Glutamatergic neuron (in vitro differentiated cells): Measurements from ENCODE around the gene NSUN4. TPM values are rescaled to one million over a fixed set of nuclear protein-coding genes. Genes with fewer than 3 reads are reported as not detected.
"Not testable (repeated sequence)": the region's sequence is repeated elsewhere in the genome, so short reads cannot be mapped to it uniquely, and the experiment has no call there.

ENCODE experiments used
- DNase-seq: peaks from one replicate; pipeline ENCODE4 v3.0.0; 2022
- H3K27ac Mint-ChIP-seq: one replicate; pipeline ENCODE4 v1.8.0; 2020; ENCODE audit warnings: mild to moderate bottlenecking, mixed read lengths, inconsistent platforms; ENCODE audit not compliant: unreplicated experiment
- H3K27me3 Mint-ChIP-seq: one replicate; pipeline ENCODE4 v1.8.0; 2020; ENCODE audit warnings: mild to moderate bottlenecking, moderate library complexity, mixed read lengths, inconsistent platforms; ENCODE audit not compliant: unreplicated experiment
- H3K36me3 Mint-ChIP-seq: one replicate; pipeline ENCODE4 v1.8.0; 2020; ENCODE audit warnings: mild to moderate bottlenecking, mixed read lengths, inconsistent platforms; ENCODE audit not compliant: unreplicated experiment
- H3K4me1 Mint-ChIP-seq: one replicate; pipeline ENCODE4 v1.8.0; 2020; ENCODE audit warnings: mild to moderate bottlenecking, low read depth, mixed read lengths, inconsistent platforms; ENCODE audit not compliant: unreplicated experiment
- H3K4me3 Mint-ChIP-seq: one replicate; pipeline ENCODE4 v1.8.0; 2020; ENCODE audit warnings: mild to moderate bottlenecking, mixed read lengths, inconsistent platforms; ENCODE audit not compliant: unreplicated experiment
- H3K9me3 Mint-ChIP-seq: one replicate; pipeline ENCODE4 v1.8.0; 2020; ENCODE audit warnings: mild to moderate bottlenecking, moderate library complexity, mixed read lengths, inconsistent platforms; ENCODE audit not compliant: unreplicated experiment
- total RNA-seq: library from RNA; stranded (reverse); fragmentation: NEBNext Ultra II Directional; extraction: Animal tissue kit (Norgen Biotek cat#: 25700); gene quantifications from one replicate; pipeline ENCODE4 v1.2.1, GENCODE V29; 2021; ENCODE audit not compliant: unreplicated experiment
- TF ChIP-seq, protein P1 (sequence below): fragments of 200-600 bp; sonication (generic); IDR thresholded peaks from one replicate; pipeline ENCODE4 v1.5.0; 2021; ENCODE audit not compliant: partially characterized antibody, unreplicated experiment

NSUN4 gene
- total RNA-seq, 1 donor from 2014 or later: 20.2 TPM

DNA sequence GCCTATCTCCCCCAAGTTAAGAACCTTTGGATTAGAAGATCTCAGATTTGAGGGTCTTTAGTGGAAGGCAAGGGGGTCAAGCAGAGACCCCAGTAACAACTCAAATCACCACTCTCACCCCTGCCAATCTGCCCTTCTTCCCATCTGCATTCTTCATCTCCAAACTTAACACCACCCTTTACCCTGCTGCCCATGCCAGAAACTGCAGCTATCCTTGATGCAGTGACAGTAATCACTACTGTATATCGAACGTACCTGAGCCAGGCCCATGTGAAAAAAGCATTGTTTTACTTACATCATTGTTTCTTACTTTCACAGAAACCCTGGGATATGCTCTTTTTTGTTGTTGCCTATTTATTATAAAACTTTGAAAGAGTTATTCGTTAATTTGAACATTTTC is 26.5 kb downstream of the NSUN4 start:
- H3K4me1 Mint-ChIP-seq: peaks cover 14% of the 10 kb centered on the region
- no peak for DNase-seq
- TF ChIP-seq, protein P1, sequence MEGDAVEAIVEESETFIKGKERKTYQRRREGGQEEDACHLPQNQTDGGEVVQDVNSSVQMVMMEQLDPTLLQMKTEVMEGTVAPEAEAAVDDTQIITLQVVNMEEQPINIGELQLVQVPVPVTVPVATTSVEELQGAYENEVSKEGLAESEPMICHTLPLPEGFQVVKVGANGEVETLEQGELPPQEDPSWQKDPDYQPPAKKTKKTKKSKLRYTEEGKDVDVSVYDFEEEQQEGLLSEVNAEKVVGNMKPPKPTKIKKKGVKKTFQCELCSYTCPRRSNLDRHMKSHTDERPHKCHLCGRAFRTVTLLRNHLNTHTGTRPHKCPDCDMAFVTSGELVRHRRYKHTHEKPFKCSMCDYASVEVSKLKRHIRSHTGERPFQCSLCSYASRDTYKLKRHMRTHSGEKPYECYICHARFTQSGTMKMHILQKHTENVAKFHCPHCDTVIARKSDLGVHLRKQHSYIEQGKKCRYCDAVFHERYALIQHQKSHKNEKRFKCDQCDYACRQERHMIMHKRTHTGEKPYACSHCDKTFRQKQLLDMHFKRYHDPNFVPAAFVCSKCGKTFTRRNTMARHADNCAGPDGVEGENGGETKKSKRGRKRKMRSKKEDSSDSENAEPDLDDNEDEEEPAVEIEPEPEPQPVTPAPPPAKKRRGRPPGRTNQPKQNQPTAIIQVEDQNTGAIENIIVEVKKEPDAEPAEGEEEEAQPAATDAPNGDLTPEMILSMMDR: no peak
- no peaks in the 10 kb centered on the region for H3K9me3 Mint-ChIP-seq
- H3K27ac Mint-ChIP-seq: no peak overlapping the region
- no peak overlapping the region for H3K4me3 Mint-ChIP-seq
- H3K27me3 Mint-ChIP-seq: peaks cover 1% of the 10 kb centered on the region
- no peaks in the 10 kb centered on the region for H3K36me3 Mint-ChIP-seq

DNA sequence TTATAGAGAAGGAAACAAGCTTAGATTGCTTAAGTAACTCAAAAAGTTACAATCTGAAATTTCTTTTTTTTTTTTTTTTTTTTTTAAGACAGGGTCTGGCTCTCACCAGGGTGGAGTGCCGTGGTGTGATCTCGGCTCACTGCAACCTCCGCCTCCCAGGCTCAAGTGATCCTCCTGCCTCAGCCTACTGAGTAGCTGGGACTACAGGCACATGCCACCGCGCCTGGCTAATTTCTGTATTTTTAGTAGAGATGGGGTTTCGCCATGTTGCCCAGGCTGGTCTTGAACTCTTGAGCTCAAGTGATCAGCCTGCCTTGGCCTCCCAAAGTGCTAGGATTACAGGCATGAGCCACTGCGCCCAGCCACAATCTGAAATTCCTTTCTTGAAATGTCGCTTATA is 27.1 kb downstream of the NSUN4 start:
- not testable (repeated sequence) for H3K27ac Mint-ChIP-seq, DNase-seq, H3K9me3 Mint-ChIP-seq, H3K27me3 Mint-ChIP-seq, H3K4me3 Mint-ChIP-seq, H3K36me3 Mint-ChIP-seq
- peaks cover 12% of the 10 kb centered on the region for H3K4me1 Mint-ChIP-seq

DNA sequence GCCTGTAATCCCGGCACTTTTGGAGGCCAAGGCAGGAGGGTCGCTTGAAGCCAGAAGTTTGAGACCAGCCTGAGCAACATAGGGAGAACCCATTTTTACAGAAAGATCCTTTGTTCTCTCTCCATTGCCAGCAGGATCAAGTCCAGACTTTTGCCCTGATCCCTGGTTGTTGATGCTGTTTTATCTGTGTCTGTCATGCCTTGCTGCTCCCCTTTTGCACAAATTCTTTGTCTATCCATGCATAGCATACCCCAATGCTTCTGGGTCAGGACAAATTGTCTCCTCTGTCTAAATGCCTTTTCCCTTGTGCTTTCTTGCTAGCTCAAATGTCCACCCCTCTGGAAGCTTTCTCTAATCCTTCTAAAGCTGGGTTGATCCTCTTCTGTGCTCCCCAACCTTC is 28.2 kb downstream of the NSUN4 start:
- H3K36me3 Mint-ChIP-seq: no peaks in the 10 kb centered on the region
- peaks cover 5% of the 10 kb centered on the region for H3K4me1 Mint-ChIP-seq
- TF ChIP-seq, protein P1: no peak
- no peak for DNase-seq
- no peak overlapping the region for H3K4me3 Mint-ChIP-seq
- no peak overlapping the region for H3K27ac Mint-ChIP-seq
- peaks cover 3% of the 10 kb centered on the region for H3K9me3 Mint-ChIP-seq
- peaks cover 1% of the 10 kb centered on the region for H3K27me3 Mint-ChIP-seq

DNA sequence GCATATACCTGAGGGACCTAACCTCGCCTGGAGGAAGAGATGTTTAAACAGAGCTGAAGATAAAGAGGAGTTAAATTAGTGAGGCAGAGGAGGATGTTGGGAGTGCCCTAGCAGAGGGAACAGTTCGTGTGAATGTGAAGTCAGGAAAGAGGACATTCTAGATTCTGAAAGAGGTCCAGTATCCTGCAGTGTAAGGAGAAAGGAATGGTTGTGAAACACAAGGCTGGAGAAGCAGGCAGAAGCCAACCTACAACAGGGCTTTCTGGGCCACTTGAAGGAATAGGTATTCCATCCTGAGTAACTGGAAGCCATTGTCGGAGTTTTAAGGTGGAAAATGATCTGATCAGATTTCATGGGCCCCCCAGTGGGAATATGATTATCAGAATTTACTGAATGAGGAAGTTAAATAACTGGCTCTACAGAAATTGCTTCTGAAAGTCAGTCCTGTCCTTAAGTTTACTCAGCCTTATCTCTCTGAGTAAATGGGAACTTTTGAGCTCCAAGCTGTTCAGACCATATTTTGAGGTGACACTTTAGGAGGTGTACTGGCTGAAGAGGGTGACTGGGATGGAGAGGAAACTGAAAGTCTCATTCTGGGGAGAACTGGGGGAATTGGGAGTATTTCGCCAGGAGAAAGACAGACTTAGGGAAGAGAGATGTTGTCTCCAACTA is 29.1 kb downstream of the NSUN4 start:
- TF ChIP-seq, protein P1: no peak
- no peak for DNase-seq
- Mint-ChIP-seq H3K4me1 (peaks cover 5% of the 10 kb centered on the region), H3K9me3 (peaks cover 3% of the 10 kb centered on the region), H3K27me3 (peaks cover 1% of the 10 kb centered on the region), H3K36me3 (no peaks in the 10 kb centered on the region), H3K4me3 (no peak overlapping the region), H3K27ac (no peak overlapping the region)

DNA sequence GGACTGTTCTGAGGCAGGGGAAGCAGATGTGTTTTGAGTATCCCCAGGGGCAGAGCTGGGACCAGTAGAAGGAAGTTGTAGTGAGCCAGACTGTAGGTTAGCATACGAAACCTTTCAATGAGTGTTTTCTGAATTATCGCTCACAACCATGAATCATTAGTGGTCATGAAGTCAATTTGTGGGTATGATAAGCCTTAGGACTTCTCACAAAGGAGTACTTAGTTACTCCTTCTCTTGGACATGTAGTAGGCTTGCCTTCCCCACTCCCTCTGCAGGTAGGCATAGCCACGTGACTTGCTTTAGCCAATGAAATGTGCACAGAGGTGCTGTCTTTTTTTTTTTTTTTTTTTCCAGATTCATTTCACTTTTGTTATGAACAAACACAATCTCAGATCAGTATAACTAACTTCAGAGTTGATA is 29.6 kb downstream of the NSUN4 start:
- H3K27me3 Mint-ChIP-seq: peaks cover 1% of the 10 kb centered on the region
- H3K27ac Mint-ChIP-seq: no peak overlapping the region
- H3K4me3 Mint-ChIP-seq: no peak overlapping the region
- TF ChIP-seq, protein P1: no peak
- no peak for DNase-seq
- H3K4me1 Mint-ChIP-seq: peaks cover 5% of the 10 kb centered on the region
- H3K9me3 Mint-ChIP-seq: peaks cover 3% of the 10 kb centered on the region
- no peaks in the 10 kb centered on the region for H3K36me3 Mint-ChIP-seq
